B cell (primary cell): ENCODE results near the gene SIRT7. TPM values are rescaled to one million over a fixed set of nuclear protein-coding genes. Genes with fewer than 3 reads are reported as not detected.

Source experiments
- ATAC-seq: fragments of 200-7000 bp; cut with Tn5 transposase; one replicate; pipeline ENCODE4 v1.10.0; 2021; ENCODE audit warnings: low read depth, mild to moderate bottlenecking, moderate number of reproducible peaks, moderate library complexity
- CTCF ChIA-PET: fragments of 350-600 bp; sonication (Branson Sonifier 250); formaldehyde crosslinking; loops from one replicate; lab custom pipeline; 2021; ENCODE audit warnings: antibody characterized with exemption, inconsistent platforms; lab: Charles Lee
- POLR2A ChIA-PET: fragments of 350-600 bp; sonication (Branson Sonifier 250); formaldehyde crosslinking; loops from one replicate; lab custom pipeline; 2021; ENCODE audit warnings: antibody characterized with exemption; lab: Charles Lee
- DNase-seq: peaks from one replicate; pipeline ENCODE4 v3.0.0; 2013
- H2AFZ ChIP-seq: 2 replicates; pipeline ENCODE4 v1.6.1; 2012; ENCODE audit warnings: mild to moderate bottlenecking, low read depth, low read length; ENCODE audit not compliant: insufficient read depth, poor library complexity, severe bottlenecking
- H3K27ac ChIP-seq, 2 donors: 1 replicate in 1 of 2; 2 replicates in 1 of 2; pipeline ENCODE4 v1.5.1; 2012 to 2013; ENCODE audit warnings: low read length in 2 of 2, mild to moderate bottlenecking in 2 of 2, moderate library complexity in 1 of 2
- H3K27me3 ChIP-seq, 4 experiments: fragments of 200-600 bp in 1 of 4; sonication (generic) in 1 of 4; replicated peaks in 1 of 4; 1 replicate in 2 of 4; 2 replicates in 2 of 4; pipeline versions ENCODE4 v1.6.1 to v1.7.0; 2013 to 2016; ENCODE audit warnings: low read length in 3 of 4, mild to moderate bottlenecking in 2 of 4, mixed read lengths in 1 of 4, moderate library complexity in 1 of 4; ENCODE audit not compliant: insufficient read depth in 4 of 4, control insufficient read depth in 3 of 4; ENCODE audit errors: control extremely low read depth in 1 of 4
- H3K36me3 ChIP-seq, 2 experiments: replicated peaks in 1 of 2; 1 replicate in 1 of 2; 2 replicates in 1 of 2; pipeline versions ENCODE4 v1.6.1 to v1.7.1; 2013; ENCODE audit warnings: low read length in 1 of 2; ENCODE audit not compliant: insufficient read depth in 2 of 2, control insufficient read depth in 1 of 2; ENCODE audit errors: control extremely low read depth in 1 of 2, extremely low read depth in 1 of 2
- H3K4me1 ChIP-seq, 2 donors: fragments of 200-600 bp in 1 of 2; sonication (generic) in 1 of 2; 1 replicate in 1 of 2; 2 replicates in 1 of 2; pipeline versions ENCODE4 v1.5.1 to v1.6.1; 2013 to 2017; ENCODE audit warnings: low read length in 2 of 2; ENCODE audit not compliant: control insufficient read depth in 2 of 2, insufficient read depth in 2 of 2
- H3K4me2 ChIP-seq: replicated peaks from 2 replicates; pipeline ENCODE3; 2012; ENCODE audit warnings: mild to moderate bottlenecking, low read depth, low read length; ENCODE audit not compliant: poor library complexity, severe bottlenecking
- H3K4me3 ChIP-seq, 5 experiments: fragments of 200-600 bp in 1 of 5; sonication (generic) in 1 of 5; 1 replicate in 3 of 5; 2 replicates in 2 of 5; pipeline versions ENCODE4 v1.5.1 to v1.7.0; 2011 to 2016; ENCODE audit warnings: low read length in 4 of 5, mild to moderate bottlenecking in 4 of 5, low read depth in 2 of 5, control low read depth in 1 of 5, moderate library complexity in 1 of 5; ENCODE audit not compliant: insufficient read depth in 1 of 5; ENCODE audit errors: control extremely low read depth in 1 of 5, extremely low read depth in 1 of 5
- H3K79me2 ChIP-seq: fragments of 200-600 bp; sonication (generic); one replicate; pipeline ENCODE4 v1.6.0; 2016; ENCODE audit warnings: low read length; ENCODE audit not compliant: control insufficient read depth, insufficient read depth
- H3K9ac ChIP-seq: fragments of 200-600 bp; sonication (generic); 2 replicates; pipeline ENCODE4 v1.6.1; 2017; ENCODE audit warnings: mild to moderate bottlenecking, low read length, moderate library complexity
- H3K9me3 ChIP-seq, 3 donors: one replicate each; pipeline versions ENCODE4 v1.6.1 to v1.7.1; 2013; ENCODE audit warnings: low read length in 2 of 3; ENCODE audit not compliant: control insufficient read depth in 2 of 3, insufficient read depth in 1 of 3; ENCODE audit errors: control extremely low read depth in 1 of 3
- H4K20me1 ChIP-seq: 2 replicates; pipeline ENCODE4 v1.6.0; 2012; ENCODE audit warnings: mild to moderate bottlenecking, low read length; ENCODE audit not compliant: insufficient read depth, control insufficient read depth, poor library complexity, severe bottlenecking
- H3K27ac Mint-ChIP-seq: one replicate; pipeline ENCODE4 v1.8.0; 2021; ENCODE audit warnings: mixed read lengths
- H3K27me3 Mint-ChIP-seq: one replicate; pipeline ENCODE4 v1.8.0; 2021; ENCODE audit warnings: mixed read lengths
- H3K4me1 Mint-ChIP-seq: one replicate; pipeline ENCODE4 v1.8.0; 2021; ENCODE audit warnings: mixed read lengths
- H3K4me3 Mint-ChIP-seq: one replicate; pipeline ENCODE4 v1.8.0; 2021; ENCODE audit warnings: mixed read lengths
- H3K9me3 Mint-ChIP-seq: one replicate; pipeline ENCODE4 v1.8.0; 2022; ENCODE audit warnings: mixed read lengths; ENCODE audit not compliant: insufficient read depth
- CTCF ChIP-seq: fragments of 200-600 bp; IDR thresholded peaks from one replicate; pipeline ENCODE4 v1.8.0; 2022; ENCODE audit warnings: antibody characterized with exemption, mild to moderate bottlenecking
- EZH2 ChIP-seq: IDR thresholded peaks from 2 replicates; pipeline ENCODE4 v1.6.1; 2012; ENCODE audit warnings: borderline replicate concordance, low read depth, mild to moderate bottlenecking, moderate library complexity, low read length; ENCODE audit not compliant: insufficient read depth, poor library complexity, severe bottlenecking
- WGBS: methylation state at CpG from one replicate; pipeline ENCODE4 v1.1.5; 2013; ENCODE audit warnings: missing lambda C conversion rate; ENCODE audit not compliant: insufficient coverage; 5-methylcytosine and 5-hydroxymethylcytosine counted together
- intact Hi-C: fragments of 100-400 bp; cut with micrococcal nuclease; formaldehyde crosslinking; loops from one replicate; pipeline ENCODE4 v1.10.0; 2022
- polyA plus RNA-seq: library from polyadenylated mRNA; depleted of rRNA; stranded (reverse); fragments of >200 nt; gene quantifications from 2 replicates; pipeline ENCODE4 v1.2.3, GENCODE V29; 2012
- total RNA-seq, 2 donors: library from RNA; stranded (reverse); fragments of 120-200 nt in 1 of 2; gene quantifications; 1 replicate in 1 of 2; 2 replicates in 1 of 2; pipeline versions ENCODE4 v1.2.3 to v1.2.4, GENCODE V29; 2013 to 2022

Gene SIRT7
- total and polyA plus RNA-seq, 2 donors (not counting 1 experiment from before 2014, with no cell fraction given): 77.2 to 82.7 TPM

GRCh38 chr17:81870981-81871386 is 47.0 kb downstream of the SIRT7 start, which contains the start of gene ARHGDIA:
ARHGDIA (minus strand) TSS chr17:81871337; CDS start chr17:81869930, 1,407 bp downstream.
- peak within 1 kb of the TSS; percentile 89 for H3K4me3 Mint-ChIP-seq
- ChIA-PET CTCF (interaction anchor here (1.7 to 2.0 kb wide), 2 partner anchors 10 to 38 kb away, joined by 4 to 7 read pairs; partner anchors contain the start of genes MCRIP1 and P4HB), POLR2A (interaction anchor here (1.0 to 2.5 kb wide), 2 partner anchors 10 to 38 kb away, joined by 7 to 15 read pairs; partner anchors contain the start of genes MCRIP1 and P4HB)
- Histone ChIP-seq H3K9ac (peak within 1 kb of the TSS; percentile 97), H2AFZ (peak within 1 kb of the TSS; percentile 98), H4K20me1 (peaks cover 47% of the 10 kb centered on the region), H3K4me3 (peak within 1 kb of the TSS; percentile 58 to 90 (median 84)), H3K27me3 (no peaks in the 10 kb centered on the region), H3K4me2 (peak within 1 kb of the TSS; percentile 99), H3K9me3 (no peaks in the 10 kb centered on the region), H3K79me2 (peaks cover 50% of the 10 kb centered on the region), H3K27ac (peak within 1 kb of the TSS; percentile 90 to 99), H3K4me1 (peaks cover 22 to 39% of the 10 kb centered on the region in 2 donors), H3K36me3 (peaks cover 1 to 25% of the 10 kb centered on the region in 2 experiments)
- TF ChIP-seq CTCF: no peak
- TF ChIP-seq EZH2: no peak
- no peaks in the 10 kb centered on the region for H3K27me3 Mint-ChIP-seq
- DNase-seq: no peak
- intact Hi-C loops: loop anchor here (1.0 to 2.0 kb wide), 6 partner anchors 11 to 152 kb away; partner anchors contain the start of genes ALYREF, ANAPC11, LRRC45 and MAFG
- peak; percentile 62 for ATAC-seq
- WGBS: under 1% methylated on average over 54 of the region's 64 CpGs
- peak within 1 kb of the TSS; percentile 98 for H3K27ac Mint-ChIP-seq
- H3K4me1 Mint-ChIP-seq: peaks cover 33% of the 10 kb centered on the region
- H3K9me3 Mint-ChIP-seq: no peaks in the 10 kb centered on the region
